ENCODE data around the gene RALGPS1. TPM values are rescaled to one million over a fixed set of nuclear protein-coding genes. Genes with fewer than 3 reads are reported as not detected.
A peak's percentile ranks its signal among the peaks of the same experiment; 100 is the strongest.

The RALGPS1 gene
- polyA plus RNA-seq, 1 of the 3 experiments (the other 2 are of a cell fraction) = 3.9 TPM

- Histone ChIP-seq H3K9me2 (no peaks in the 10 kb centered on the region), H3K4me1 (ENCODE audit: control insufficient read depth in 1 of 2, insufficient read depth in 2 of 2, low read depth in 1 of 2, low read length in 1 of 2) (peaks cover 0 to 5% of the 10 kb centered on the region in 2 experiments; a peak in 1 of 4 replicates), H3K9me3 (no peaks in the 10 kb centered on the region), H3K27ac (ENCODE audit: low read depth in 2 of 2, low read length in 1 of 2) (no peak overlapping the region), H3K36me3 (replicated peaks in 1 of 2; ENCODE audit: control insufficient read depth in 1 of 2, insufficient read depth in 2 of 2, low read length in 1 of 2) (no peaks in the 10 kb centered on the region), H3K27me3 (ENCODE audit: insufficient read depth) (no peaks in the 10 kb centered on the region), H2AFZ (ENCODE audit: low read depth) (no peak overlapping the region), H3F3A (replicated peaks; ENCODE audit: insufficient read depth) (no peaks in the 10 kb centered on the region), H4K20me1 (ENCODE audit: insufficient read depth) (no peaks in the 10 kb centered on the region), H3K4me2 (no peak overlapping the region), H3K9ac (no peak overlapping the region), H3K79me2 (ENCODE audit: insufficient read depth) (no peaks in the 10 kb centered on the region), H3K4me3 (ENCODE audit: low read depth in 2 of 2, low read length in 1 of 2) (no peak overlapping the region)
- TF ChIP-seq EZH2phosphoT487 (IDR thresholded peaks at IDR 0.05; ENCODE audit: borderline replicate concordance, low read depth) = no peak
- no peak for TF ChIP-seq MAX (IDR thresholded peaks at IDR 0.05; ENCODE audit: low read depth)
- TF ChIP-seq USF1 (IDR thresholded peaks at IDR 0.05; ENCODE audit: borderline replicate concordance, low read depth) = no peak
- TF ChIP-seq POLR2AphosphoS5 (IDR thresholded peaks at IDR 0.05; ENCODE audit: low read depth, low read length) = no peak
- no peak for TF ChIP-seq TEAD4 (IDR thresholded peaks at IDR 0.05; ENCODE audit: borderline replicate concordance, insufficient read depth)
- POLR2A ChIA-PET = no interaction called here
- DNase-seq = no peak
- WGBS (ENCODE audit: low lambda C conversion rate) = 77% methylated on average over 3 of the region's 3 CpGs
- CTCF ChIA-PET = no interaction called here
These were observed 70.4 kb downstream of the RALGPS1 start for GRCh38 chr9:126984969-126985368.

GRCh38 chr9:126985870-126986498, 71.4 kb downstream of the RALGPS1 start:
- Histone ChIP-seq H3K4me3 (ENCODE audit: low read depth in 2 of 2, low read length in 1 of 2) (no peak overlapping the region), H3K27me3 (ENCODE audit: insufficient read depth) (no peaks in the 10 kb centered on the region), H3K4me1 (ENCODE audit: control insufficient read depth in 1 of 2, insufficient read depth in 2 of 2, low read depth in 1 of 2, low read length in 1 of 2) (peaks cover 0 to 5% of the 10 kb centered on the region in 2 experiments; a peak in 2 of 4 replicates), H2AFZ (ENCODE audit: low read depth) (no peak overlapping the region), H3K27ac (ENCODE audit: low read depth in 2 of 2, low read length in 1 of 2) (no peak overlapping the region), H3K9me3 (no peaks in the 10 kb centered on the region), H3K79me2 (ENCODE audit: insufficient read depth) (no peaks in the 10 kb centered on the region), H4K20me1 (ENCODE audit: insufficient read depth) (no peaks in the 10 kb centered on the region), H3F3A (replicated peaks; ENCODE audit: insufficient read depth) (no peaks in the 10 kb centered on the region), H3K9me2 (no peaks in the 10 kb centered on the region), H3K4me2 (no peak overlapping the region), H3K36me3 (replicated peaks in 1 of 2; ENCODE audit: control insufficient read depth in 1 of 2, insufficient read depth in 2 of 2, low read length in 1 of 2) (no peaks in the 10 kb centered on the region), H3K9ac (no peak overlapping the region)
- ChIA-PET CTCF (no interaction called here), POLR2A (no interaction called here)
- TF ChIP-seq ZBTB33 (IDR thresholded peaks at IDR 0.05; ENCODE audit: borderline replicate concordance, low read depth) = peak; percentile 23; the same call in 1 of the 2 replicates
- TF ChIP-seq RXRA (IDR thresholded peaks at IDR 0.05; ENCODE audit: borderline replicate concordance, low read depth) = no peak
- no peak for TF ChIP-seq PBX3 (IDR thresholded peaks at IDR 0.05)
- no peak for TF ChIP-seq CHD2 (IDR thresholded peaks at IDR 0.05; ENCODE audit: low read length, partially characterized antibody)
- TF ChIP-seq NFIC (IDR thresholded peaks at IDR 0.05; ENCODE audit: borderline replicate concordance) = peak; percentile 51; the same call in 1 of the 2 replicates
- TF ChIP-seq TCF12 (IDR thresholded peaks at IDR 0.05) = 0 out of 2 replicates have a peak, but pooled peaks have one; percentile 9
- no peak for TF ChIP-seq TAF1 (IDR thresholded peaks at IDR 0.05; ENCODE audit: borderline replicate concordance, low read depth, low read length)
- no peak for TF ChIP-seq MXI1 (IDR thresholded peaks at IDR 0.05; ENCODE audit: low read depth, low read length)
- no peak for TF ChIP-seq MAX (IDR thresholded peaks at IDR 0.05; ENCODE audit: low read depth)
- no peak for TF ChIP-seq ELF1 (IDR thresholded peaks at IDR 0.05)
- no peak for TF ChIP-seq FOXM1 (IDR thresholded peaks at IDR 0.05; ENCODE audit: low read depth)
- TF ChIP-seq SMC3 (IDR thresholded peaks at IDR 0.05; ENCODE audit: low read depth, low read length) = no peak
- no peak for DNase-seq
- WGBS (ENCODE audit: low lambda C conversion rate) = 83% methylated on average over 7 of the region's 7 CpGs
